Midbrain (tissue), 1 donor: Measurements from ENCODE around the gene URB2.

ENCODE experiments used
- DNase-seq: peaks from one replicate; lab custom pipeline; 2025; lab: John Stamatoyannopoulos, UW

The URB2 gene

DNA sequence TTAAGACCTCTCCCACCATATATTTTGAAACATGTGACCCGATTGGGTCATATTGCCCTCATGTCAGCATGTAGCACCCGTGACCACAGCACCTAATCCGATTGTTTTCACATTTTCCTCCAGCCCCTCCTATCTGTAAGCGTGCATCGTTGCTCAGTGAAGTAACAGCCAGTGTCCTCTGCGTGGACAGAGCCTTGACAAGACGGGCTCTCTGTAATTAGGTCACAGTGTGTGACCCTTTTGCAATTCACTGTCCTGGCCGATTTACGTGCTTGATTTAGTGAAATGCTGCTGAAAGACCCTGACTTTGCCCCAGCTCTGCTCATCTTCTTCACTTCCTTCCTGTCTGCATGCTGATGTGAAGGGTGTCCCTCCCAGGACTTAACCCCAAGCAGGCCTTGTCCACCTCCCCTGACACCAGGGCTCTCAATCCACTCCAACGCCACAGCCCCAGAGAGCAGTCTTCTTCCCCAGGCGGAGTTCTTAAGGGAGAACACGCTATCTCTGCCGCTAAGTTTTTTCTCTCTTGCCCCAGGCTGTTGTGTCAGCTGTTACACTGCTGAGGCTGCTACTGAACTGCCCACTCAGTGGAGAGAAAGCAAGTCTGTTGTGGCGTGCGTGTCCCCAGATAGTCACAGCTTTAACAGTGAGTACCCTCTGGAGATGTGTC lies 19.4 kb downstream of the URB2 start:
- DNase-seq, result no peak

DNA sequence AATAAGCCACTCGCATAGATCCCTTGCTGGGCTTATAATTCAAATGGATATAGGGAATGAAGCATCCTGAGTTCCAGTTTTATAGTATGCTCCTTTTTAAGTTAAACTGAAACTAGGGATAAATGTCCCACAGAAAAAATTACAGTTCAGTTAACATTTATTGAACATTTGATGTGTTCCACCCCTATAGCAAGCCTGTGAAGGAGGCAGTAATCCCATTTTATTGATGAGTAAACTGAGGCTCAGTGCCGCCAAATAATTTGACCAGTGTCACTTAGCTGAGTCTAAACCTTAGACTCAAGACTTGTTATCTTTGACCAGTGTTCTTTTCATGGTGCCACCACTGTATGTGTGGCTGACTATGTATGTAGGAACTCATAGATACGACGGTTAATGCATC lies 22.4 kb downstream of the URB2 start:
- no peak for DNase-seq

DNA sequence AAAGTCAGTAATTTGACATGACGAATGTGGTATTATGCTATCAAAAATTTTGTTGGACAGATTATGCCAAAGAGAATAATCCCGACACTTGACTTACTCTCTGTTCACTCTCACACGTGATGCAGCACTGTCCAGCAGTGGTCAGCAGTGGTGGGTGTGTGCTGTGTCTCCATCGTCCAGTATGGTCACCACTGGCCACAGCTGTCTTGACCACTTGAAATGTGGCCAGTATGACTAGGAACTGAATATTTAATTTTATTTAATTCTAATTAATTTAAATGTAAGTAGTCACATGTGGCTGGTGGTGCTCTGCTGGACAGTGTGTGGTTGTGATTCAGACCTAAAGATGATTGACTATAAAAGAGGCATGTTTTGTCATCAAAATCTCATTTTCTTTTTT lies 24.0 kb downstream of the URB2 start:
- no peak for DNase-seq

DNA sequence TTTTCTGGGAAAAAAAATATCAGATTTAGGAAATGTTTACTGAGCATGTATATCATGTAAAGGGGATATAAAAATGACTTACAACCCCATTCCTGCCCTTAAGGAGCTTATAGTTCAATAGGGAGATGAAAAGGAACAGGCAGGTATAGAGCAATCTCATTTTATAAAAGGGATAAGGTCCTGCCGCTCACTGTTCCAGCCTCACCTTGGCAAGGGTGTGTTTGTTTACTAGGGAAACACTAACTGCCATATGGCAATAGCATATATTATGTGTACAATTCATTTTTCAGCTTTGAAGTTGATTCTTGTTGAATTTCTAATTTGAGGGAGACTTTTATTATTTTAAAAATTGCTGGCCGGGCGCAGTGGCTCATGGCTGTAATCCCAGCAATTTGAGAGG lies 25.5 kb downstream of the URB2 start:
- DNase-seq, result no peak

GRCh38 chr1:229653420-229653819 lies 27.4 kb downstream of the URB2 start:
- no peak for DNase-seq

- DNase-seq, result no peak
These were observed 29.7 kb downstream of the URB2 start for GRCh38 chr1:229655781-229656180.

- DNase-seq, result no peak
These were observed 32.1 kb downstream of the URB2 start for GRCh38 chr1:229657993-229658755.

DNA sequence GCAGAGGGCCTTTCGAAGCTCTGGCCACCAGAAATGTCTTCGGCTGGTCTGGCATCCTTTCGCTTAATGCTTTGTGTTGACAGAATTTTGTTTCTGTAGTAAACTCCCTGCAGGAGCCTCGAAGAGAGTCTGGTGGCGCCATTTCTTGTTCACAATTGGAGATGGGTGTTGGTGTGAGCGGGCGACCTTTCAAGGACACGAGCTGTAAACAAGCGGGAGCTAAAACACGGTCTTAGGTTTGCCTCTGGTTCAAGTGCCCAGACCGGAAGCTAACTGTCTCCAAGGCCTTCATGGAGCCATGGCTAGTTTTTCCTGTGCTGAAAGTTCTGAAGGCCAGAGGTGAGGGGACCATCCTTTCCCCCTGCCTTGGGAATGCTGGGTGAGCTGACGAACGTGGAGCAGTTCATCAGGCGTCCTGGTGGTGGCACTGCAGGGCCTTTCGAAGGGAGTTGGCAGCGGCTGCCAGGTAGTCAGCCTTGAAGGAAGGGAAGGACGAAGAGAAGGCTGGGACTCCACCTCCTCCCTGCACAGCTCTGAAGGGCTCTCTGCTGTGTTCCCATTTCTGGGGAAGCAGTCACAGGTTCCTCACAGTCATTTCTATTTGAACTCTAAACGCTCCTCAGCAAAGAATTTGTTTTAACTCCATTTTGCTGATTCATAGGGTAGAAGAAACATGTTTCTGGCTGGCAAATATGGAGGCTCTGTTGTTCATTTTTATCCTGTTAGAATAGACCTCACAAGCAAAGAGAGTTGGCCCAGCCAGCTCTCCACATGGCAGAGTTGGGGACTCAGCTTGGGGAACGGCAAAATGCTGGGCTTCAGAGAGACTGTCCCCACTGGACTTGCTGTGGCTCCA lies 35.2 kb downstream of the URB2 start:
- DNase-seq, result peak; percentile 86

DNA sequence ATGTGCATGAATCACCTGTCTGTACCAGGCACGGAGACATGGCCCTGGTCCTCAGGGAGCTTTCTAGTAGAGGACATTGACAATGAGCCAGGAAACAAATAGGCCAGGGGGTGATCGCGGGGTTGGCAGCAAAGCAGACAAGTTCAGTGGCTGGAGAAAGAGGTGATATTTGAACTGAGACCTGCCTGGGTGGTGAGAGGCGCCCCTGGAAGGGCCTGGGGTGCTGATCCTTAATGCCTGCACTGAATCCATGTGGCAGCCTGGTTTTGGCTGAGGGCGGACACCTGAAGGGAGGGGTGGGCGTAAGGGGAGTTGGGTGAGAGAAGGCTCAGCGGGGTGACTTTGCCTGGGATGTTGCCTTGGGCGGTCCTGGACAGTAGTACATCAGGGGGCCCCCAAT lies 35.9 kb downstream of the URB2 start:
- DNase-seq, result no peak

DNA sequence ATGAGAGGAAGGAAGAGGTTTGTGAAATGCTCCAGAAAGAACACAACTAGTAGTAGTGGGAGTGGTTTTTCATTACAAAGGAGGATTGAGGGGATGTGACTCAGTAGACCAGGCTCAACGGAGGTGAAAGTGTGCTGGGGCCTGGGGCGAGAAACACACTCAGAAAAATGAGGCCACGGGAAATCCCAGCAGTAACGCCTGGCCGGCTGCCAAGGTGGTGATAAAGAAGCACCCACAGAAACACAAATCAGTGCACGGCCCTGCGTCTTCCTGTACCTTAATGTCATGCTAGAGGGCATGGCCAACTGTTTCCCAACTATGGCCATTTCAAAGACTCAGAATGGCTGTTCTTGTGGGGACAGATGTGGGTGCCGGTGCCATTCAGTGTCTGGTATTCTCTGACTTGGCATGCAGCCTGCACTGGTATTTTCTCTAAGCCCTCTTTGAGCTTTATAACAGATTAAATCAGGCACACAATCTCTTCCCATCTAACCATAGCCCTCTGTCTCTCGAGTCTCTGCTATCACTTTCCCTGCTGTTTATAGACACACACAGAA lies 38.2 kb downstream of the URB2 start:
- DNase-seq, result peak; percentile 56

DNA sequence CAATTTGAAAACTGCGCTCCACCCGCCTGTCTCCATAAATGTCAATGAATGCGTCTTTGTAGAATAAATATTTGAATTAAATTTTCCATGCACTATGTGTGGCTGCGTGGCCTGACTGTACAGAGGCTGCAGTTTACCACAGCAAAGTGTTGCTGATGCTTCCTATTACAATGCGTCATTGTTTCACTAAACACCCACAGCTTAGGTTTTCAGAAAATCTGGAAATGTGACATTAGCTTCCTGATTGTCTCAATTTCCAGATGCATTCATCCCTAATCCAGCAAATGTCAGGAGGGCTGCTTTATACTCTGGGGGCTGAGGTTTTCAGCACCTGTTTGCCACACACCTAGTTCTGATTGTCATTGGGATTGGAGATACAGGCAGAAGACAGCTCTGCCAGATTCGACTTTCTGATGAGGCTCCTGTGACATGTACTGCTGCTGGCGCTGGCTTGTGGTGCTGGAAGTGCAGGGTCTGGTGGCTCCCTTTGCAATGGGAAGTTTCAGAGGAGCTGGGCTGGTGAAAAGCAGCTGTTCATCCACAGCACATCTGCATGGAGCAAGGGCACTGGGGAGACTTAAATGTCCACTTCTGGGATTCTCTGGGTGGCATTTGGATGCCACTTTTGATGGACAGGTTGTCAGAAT lies 40.0 kb downstream of the URB2 start:
- DNase-seq, result peak; percentile 23

DNA sequence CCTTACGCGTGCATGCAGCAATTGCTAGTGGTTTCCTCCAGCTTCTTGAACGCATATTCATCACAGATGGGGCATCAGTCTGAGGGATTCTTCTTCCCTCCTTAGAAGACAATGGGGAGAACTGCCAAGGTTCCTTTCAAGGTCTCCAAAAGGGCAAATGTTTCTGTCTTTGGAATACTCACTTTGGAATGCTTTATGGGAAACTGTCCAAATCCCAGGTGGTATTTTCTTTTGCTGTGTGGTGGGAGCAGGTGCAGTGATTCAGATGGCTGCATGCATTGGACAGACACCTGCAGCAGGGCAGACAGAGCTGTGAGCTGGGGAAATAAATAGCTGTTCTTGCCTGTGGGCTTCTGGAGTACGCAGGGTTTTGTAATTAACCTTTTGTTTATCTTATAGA lies 40.5 kb downstream of the URB2 start:
- no peak for DNase-seq

DNA sequence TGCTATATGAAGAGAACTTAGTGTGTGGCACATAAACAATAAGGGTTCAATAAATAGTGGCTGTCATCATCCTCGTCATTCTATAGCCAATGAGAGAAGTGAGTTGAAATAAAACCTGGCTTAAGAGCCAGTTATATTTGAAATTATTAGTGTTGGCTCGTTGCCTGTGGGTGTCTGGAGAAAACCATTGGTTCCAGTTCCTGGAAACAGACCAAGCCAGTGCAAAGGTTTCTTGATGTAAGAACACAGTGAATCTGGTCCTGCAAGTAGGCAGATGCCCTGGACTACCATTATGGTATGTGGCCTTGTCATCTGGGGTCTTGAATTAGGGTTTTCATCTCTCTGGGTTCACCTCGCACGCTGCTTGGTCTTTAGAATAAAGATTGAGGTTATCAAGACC lies 43.3 kb downstream of the URB2 start:
- DNase-seq, result no peak

DNA sequence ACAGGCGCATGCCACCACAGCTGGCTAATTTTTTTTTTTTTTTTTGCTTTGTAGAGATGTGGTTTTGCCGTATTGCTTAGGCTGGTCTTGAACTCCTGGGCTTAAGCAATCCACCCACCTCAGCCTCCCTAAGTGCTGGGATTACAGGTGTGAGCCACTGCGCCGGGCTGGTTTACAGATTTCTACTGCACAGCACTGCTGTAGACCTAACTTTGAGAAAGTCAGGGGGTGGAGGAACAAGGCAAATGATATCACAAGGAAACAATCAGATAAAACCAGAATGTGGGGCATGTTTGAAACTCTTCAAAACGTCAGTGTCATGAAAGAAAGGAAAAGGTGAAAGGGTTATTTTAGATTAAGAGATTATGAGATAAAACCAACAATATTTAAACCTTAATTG lies 45.3 kb downstream of the URB2 start:
- DNase-seq, result no peak

GRCh38 chr1:229672246-229672645 lies 46.2 kb downstream of the URB2 start:
- DNase-seq, result no peak

GRCh38 chr1:229674042-229674441 lies 48.0 kb downstream of the URB2 start:
- DNase-seq, result no peak

DNA sequence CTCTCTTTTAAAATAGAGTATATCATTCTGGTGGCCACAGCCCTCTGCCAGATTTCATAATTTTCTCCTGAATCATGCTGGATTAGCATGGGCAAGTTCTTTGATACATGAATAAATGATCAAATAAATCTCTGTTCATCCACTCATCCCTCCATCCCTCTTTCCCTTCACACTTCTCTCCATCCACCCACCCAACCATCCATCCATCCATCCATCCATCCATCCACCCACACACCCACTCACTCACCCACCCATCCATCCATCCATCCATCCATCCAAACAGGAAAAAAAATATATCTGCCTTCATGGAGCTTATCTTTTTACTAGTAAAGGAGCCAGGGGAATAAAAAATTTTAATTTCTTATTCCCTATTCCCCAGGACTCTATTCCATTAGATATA lies 49.3 kb downstream of the URB2 start:
- DNase-seq, result no peak

DNA sequence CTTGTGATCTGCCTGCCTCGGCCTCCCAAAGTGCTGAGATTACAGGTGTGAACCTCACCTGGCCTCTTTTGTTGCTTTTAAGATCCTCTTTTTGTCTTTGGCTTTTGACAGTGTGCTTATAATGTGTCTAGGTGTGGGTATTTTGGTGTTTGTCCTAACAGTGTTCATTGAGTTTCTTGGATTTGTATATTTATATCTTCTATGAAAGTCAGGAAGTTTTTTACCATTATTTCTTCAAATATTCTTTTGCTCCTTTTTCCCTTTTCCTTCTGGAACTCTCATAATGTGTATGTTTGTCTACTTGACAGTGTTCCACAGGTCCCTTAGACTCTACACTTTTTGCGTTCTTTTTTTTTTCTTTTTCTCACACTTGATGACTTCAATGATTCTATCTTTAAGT lies 59.1 kb downstream of the URB2 start:
- DNase-seq, result no peak

- no peak for DNase-seq
These were observed 63.2 kb downstream of the URB2 start for GRCh38 chr1:229689273-229689672.

- DNase-seq, result no peak
These were observed 63.9 kb downstream of the URB2 start for GRCh38 chr1:229689904-229690303.

DNA sequence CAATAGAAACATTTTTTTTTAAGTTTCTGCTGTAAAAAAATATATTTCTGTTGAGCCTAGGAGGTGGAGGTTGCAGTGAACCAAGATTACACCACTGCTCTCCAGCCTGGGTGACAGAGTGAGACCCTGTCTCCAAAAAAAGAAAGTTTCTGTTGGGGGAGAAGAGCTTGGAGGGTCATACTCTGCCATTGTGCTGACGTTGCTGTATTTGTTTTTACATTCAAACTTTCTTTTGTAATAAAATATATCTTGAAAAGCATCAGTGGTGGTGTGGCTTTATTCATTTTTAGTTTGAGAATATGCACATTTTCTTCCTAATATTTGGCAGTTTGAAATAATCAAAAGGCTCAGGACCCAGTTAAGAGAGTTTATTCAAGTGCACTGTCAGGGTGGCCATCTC lies 64.6 kb downstream of the URB2 start:
- DNase-seq, result no peak

- no peak for DNase-seq
These were observed 65.3 kb downstream of the URB2 start for GRCh38 chr1:229691362-229691761.
